HG02870 (cell line): ENCODE data around the gene MAPK8.

Experiments
- ATAC-seq: cut with Tn5 transposase; IDR thresholded peaks from one replicate; pipeline ENCODE4 v1.9.1; 2021; ENCODE audit warnings: mild to moderate bottlenecking, moderate library complexity; ENCODE audit not compliant: unreplicated experiment

Gene MAPK8

DNA sequence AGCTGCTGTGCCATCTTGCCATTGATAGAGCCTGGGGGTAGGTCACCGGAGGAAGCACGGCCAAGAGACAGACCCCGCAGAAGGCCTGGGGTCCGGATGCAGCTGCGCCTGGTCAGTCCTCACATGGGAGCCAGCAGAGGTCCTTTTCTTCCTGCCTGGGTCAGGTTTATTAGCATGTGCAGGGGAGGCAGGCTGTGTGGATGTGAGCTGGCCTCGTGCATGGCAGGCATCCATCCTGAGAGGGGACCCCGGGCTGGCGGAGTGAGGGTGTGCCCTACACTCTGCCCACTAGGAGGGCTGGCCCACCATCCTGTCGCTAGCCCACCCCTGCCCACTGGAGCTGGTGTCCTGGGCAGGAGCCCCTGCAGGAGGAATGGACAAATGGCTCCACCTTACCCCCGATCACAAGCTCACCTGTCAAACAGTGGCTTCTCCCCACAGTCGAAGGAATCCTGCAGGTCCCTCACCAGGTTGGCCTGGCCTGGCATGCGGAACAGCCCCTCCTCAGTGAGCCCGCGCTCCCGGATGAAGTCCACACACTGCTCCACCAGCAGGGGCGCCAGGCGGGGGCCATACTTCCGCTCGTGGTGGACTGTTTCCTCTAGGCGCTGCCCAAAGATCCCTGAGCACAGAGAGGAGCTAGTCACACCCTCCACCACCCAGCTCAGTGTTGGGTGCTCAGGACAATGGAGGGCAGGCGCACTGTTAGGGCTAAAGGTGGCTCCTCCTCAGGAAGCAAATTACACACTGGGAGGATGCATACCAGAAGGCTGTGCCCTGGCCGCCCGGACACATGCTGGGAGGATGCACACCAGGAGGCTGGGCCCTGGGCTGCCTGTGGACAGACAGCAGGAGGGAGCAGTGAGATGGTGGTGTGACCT, 153.0 kb downstream of the MAPK8 start:
- no peak for ATAC-seq

DNA sequence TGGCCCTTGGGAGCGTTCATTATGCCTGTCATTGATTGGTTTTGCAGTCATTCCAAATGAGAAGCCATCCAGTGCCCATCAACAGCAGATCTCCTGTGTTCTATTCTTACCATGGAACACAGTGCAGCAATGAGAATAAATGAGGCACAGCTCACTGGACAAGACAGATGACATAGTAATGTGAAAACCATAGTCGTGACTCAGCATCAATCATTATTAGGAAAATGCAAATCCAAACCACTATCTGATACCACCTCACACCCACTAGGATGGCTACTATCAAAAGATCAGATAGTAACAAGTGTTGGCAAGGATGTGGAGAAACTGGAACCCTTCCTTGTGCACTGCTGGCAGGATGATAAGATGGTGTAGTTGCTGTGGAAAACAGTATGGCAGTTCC, 153.7 kb downstream of the MAPK8 start:
- no peak for ATAC-seq

DNA sequence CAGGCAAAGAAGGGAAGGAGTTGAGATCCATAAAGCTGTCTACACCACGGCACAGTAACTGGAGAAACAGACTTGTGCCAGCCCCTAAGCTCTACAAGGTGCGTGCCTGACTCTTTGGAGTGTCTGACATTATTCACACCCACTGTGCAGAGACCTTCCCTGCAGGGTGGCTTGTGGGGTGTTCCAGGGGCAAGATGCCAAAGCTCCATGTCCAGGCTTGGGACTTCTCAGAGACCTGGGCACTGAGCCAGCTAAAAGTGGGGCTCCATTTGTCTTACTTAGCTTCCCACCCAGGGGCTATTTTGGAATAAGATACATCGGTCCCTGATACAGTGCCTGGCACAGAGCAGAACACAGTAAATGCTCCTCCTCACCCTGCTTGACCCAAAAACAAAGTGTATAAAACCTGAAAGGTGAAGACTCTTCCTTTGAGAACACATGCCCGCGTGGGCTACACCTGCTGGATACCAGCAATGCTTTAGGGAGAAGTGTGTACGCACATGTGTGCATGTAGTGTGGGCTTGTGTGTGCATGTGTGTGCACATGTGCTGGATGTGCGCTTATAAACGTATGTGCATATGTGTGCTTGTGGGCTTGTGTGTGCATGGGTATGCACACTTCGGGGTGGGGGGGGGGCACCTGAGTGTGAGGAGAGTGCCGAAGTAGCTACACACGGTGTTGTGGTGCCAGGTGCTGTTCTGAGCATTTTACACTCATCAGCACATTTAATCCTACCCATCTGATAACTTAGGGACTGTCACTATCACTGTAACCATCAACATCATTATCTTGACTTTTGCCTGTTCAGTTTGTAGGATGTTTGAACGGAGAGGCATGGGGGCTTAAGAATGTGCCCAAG, 155.4 kb downstream of the MAPK8 start:
- no peak for ATAC-seq

DNA sequence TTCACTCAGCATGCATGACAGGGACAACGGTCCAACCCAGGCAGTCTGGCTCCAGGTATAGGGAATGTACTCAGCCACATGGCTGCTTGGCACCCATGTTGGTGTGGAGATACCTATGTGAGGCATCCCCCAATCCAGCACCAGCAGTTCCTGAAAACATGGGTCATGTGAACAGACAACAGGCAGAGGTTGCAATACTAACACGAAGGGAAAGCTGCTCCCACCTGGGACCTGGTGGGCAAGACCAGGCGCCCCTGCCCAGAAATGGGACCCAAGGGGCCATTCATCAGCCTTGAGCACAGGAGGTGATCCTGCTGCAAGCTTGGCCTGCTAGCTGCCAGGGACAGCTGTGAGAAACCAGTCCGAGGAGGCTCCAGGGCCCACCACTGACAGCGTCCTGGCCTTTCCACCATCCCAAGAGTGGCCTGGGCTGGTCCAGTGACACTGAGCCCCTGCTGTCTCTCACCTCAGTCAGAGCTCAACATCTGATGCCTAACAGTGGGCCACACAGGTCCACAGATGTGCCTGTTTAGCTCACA, 156.1 kb downstream of the MAPK8 start:
- ATAC-seq: no peak

DNA sequence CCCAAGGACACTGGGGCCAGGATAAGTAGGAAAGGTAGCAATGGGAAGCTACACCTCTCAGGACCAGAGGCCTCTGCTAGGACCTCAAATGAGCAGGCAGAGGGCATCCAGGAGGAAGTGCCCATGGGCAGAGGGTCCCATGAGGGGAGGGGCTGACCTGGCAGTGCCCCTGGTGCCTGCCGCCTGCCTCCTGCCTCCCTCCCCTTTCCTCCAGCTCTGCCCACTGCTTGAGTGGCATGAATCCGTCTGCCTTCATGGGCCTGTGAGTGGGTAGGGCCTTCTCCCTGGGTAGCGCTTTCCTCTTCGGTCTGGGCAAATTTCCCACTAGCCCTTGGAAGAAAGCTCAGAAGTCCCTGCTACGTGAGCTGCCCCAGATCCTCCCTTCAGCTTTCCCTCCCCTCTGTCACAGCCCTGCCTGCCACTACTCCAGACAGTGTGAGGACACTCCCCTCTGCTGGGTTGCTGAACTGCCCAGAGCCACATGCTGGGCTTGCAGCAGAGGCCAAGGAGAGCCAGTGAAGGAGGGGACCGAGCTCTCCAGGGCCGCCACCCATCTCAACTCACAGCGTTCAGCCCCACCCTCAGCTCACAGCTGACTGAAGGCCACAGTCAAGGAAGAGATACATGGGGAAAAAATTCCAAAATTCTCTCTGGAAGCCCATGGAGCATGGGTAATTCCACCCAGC, 157.0 kb downstream of the MAPK8 start:
- no peak for ATAC-seq

GRCh38 chr10:48464121-48464870, 157.8 kb downstream of the MAPK8 start:
- ATAC-seq: no peak

DNA sequence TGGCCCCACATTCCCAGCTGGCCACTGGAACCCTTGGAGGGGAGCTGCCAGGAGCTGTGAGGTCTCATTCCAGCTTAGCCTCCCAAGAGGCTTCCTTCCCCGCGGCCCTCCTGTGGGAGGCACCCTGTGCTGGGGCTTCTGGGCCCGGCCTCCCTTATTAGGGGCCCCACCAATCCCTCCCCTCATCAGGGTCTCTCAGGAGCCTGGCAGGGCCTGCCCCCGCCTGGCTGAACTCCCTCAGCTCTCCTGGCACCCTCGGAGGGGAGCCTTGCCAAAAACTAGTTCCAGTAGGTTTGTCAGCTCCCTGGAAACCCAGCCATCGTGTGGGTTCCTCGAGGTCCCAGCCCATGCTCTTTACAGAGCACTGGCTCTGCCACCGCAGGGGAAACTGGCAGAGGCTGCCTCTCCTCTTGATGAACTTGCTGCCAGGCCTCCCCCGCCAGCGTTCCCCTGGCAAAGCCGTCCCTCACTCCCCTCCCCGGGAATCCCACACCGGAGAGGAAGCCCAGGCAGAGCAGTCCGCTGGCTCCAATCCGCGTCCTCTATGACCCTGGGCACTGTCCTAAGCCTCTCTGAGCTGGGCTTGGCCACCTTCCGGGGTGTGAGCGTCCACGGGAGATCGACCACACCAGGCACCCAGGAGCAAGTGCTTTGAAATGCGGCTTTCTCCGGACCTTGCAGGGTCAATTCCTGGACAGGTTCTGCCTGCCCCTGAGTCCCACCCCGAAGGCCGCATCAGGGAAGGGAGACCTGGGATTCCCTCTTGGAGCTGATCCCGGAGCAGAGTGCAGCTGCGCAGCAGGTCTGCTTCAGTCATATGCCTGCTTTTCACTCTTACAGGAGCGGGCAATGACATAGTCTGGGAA, 158.6 kb downstream of the MAPK8 start:
- no peak for ATAC-seq

- ATAC-seq: no peak
These were observed 159.5 kb downstream of the MAPK8 start for GRCh38 chr10:48465860-48466521.

DNA sequence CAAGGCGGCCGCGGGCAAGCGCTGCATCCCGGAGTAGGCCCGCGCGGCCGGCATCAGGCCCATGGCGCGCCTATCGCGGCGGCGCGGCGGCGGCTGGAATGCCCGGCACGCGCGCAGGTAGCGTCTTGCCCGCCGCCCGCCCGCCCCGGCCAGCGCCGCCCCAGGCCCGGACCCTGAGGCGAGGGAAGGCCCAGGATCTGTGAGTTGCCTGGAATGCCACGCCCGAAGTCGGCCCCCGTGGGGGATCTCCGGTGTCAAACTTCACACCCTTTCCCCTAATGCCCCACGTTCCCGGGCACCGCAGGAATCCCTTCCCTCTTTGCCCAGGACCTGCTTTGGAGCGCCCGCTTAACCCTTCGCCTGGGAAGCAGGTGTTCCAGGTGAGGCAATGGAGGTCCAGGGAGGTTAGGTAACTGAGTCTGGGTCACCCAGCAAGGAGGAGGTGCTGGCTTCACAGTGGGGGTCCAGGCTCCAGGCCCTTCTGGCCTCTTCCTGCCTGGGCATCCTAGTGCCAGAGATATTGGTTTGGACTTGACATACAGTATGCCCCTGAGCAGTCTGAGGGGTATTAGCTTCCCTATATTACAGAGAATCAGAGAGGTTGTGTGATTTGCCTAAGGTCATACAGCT, 160.2 kb downstream of the MAPK8 start:
- ATAC-seq: no peak

GRCh38 chr10:48467669-48468068, 161.2 kb downstream of the MAPK8 start:
- ATAC-seq: no peak

DNA sequence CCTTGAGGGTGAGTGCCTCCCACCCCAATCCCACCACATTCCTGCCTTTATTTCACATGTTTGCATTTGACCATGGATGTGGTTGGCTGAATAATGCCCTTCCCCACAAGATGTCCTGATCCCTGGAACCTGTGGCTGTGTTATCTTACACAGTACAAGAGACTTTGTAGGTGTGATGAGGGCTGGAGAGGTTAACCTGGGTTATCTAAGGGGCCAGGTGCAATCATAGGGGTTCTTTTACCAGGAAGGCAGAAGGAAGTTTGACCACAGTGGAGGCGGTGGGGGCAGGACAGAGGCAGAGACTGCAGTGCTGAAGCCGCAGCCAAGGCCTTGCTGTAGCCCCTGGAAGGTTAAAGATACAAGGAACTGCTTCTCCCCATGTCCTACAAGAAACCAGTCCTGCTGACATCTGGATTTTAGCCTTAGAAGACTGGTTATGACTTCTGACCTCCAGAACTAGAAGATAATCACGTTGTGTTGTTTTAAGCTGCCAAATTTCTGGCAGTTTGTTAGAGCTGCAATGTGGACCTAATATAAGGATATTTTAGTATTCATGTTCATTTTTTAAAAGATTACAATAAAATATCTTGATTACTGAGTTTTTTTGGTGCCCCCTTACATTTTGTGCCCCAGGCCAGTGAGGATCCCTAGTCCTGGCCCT, 161.8 kb downstream of the MAPK8 start:
- no peak for ATAC-seq

GRCh38 chr10:48468866-48469511, 162.5 kb downstream of the MAPK8 start:
- no peak for ATAC-seq

GRCh38 chr10:48469516-48470020, 163.1 kb downstream of the MAPK8 start:
- ATAC-seq: no peak

DNA sequence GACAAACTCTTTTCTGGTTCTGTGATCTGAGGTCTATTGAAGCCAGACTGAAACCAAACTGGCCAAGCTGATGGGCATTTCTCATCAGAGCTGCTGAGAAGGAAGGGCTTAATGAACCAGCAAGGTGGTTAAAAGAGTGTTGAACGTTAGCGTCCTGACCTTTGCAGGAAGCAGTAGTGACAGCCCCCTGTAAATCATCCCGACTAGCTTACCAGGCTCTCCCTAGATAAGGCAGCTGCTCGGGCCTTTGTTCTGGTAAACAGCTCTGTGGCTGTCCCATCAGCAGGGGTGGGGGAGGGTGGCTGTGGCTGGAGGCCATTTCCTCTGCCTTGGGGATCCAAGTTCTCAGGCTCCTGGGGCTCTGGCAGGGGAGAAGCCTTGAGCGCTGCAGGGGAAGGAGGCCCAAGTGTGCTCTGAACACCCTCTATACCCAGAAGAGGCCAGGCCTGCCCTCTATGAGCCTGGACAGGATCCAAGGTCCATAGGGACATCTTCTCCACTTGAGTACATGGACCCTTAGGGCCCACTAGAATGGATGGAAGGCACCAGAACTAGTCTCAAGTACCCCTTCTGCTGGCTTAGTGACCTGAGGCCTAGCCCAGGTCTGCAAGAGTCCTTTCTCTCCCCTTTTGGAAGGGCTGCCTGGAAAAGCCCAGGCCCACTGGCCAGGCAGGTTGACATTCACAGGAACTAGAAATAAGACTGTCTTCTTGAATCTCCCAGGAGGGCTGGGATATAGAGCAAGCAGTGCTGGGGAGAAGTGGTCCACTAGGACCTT, 163.8 kb downstream of the MAPK8 start:
- no peak for ATAC-seq

- ATAC-seq: no peak
These were observed 164.7 kb downstream of the MAPK8 start for GRCh38 chr10:48470893-48471805.
